CD4-positive, alpha-beta T cell treated with Interferon alpha-2 for 1 hour (primary cell): ENCODE results near the gene ADH7.
"Not testable (repeated sequence)": the region's sequence is repeated elsewhere in the genome, so short reads cannot be mapped to it uniquely, and the experiment has no call there.

ENCODE experiments used
- DNase-seq, 2 donors: peaks; one replicate each; pipeline ENCODE4 v3.0.0-alpha.2; 2020 to 2022

The ADH7 gene

DNA sequence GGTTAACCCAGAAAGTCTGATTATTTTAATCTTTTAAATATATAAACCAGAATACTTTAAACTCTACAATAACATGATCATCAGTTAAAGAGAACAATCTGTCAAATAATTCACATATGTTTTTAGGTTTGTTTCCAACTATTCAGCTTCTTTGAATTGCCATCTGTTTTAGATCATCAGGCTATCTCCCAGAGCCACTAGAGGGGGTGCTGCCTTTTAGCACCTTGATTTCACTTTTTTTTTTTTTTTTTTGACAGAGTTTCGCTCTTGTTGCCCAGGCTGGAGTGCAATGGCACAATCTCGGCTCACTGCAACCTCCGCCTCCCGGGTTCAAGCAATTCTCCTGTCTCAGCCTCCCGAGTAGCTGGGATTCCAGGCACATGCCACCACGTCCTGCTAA is 57.8 kb downstream of the ADH7 start:
- not testable (repeated sequence) for DNase-seq

DNA sequence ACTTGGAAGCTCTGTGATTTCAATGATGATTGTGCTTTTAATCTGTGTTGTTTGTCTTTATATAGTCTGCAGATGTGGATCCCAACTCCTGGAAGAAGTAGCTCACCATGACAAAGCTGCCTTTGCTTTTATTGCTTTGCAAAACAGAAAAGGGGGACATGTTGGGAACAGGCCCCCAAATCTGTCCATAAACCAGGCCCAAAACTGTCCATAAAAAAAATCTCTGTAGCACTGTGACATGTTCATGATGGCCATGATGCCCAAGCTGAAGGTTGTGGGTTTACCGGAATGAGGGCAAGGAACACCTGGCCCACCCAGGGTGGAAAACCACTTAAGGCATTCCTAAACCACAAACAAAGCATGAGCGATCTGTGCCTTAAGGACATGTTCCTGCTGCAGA is 62.7 kb downstream of the ADH7 start:
- not testable (repeated sequence) for DNase-seq

DNA sequence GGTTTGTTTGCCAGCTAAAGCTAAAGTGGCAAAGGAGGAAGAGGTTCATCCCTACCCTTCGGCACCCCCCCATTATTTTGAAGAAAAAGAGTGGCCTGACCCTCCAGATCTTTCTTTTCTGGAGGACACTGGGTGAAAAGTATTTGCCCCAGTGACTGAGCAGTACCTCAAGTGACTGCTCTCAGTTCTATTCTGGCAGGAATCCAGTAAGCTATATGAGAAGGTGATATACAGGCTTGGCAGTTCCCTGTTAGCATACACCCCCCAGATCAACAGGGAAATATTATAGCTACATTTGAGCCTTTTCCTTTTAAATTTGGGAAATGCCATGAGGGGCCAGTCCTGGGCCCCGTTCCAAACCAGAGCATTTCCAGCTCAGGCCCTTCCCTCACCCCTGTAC is 67.3 kb downstream of the ADH7 start:
- not testable (repeated sequence) for DNase-seq

DNA sequence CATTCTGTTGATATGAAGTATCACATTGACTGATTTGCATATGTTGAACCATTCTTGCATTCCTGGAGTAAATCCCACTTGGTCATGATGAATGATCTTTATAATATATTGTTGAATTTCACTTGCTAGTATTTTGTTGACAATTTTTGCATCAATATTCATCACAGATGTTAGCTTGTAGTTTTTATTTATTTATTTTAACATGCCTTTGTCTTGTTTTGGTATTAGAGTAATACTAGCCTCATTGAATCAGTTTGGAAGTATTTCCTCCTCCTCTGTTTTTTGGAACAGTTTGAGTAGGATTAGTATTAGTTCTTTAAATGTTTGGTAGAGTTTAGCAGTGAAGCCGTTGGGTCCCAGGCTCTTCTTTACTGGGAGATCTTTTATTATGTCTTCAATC is 68.7 kb downstream of the ADH7 start:
- DNase-seq = no peak

DNA sequence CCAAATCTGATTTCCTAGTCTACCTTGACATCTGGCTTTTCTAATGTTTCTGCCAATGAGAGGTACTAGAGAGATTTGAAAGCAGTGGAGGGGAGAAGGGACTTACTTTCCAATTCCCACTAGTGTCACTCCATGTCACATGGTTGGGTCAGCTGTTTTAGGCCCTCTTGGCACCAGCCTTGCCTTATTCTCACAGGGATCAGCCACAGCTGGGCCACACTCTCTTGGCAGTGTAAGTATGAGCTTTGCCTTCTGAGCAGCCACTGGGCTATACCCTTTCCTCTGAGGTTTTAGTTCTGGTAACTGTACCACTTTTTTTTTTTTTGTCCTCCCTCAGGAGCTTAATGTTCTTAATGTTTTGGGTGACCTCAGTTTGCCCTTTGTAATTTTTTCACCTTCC is 72.4 kb downstream of the ADH7 start:
- no peak for DNase-seq
